OCI-LY1 (cell line): ENCODE measurements around the gene SPA17.
A peak's percentile ranks its signal among the peaks of the same experiment; 100 is the strongest.

Source experiments
- H2AFZ ChIP-seq: fragments of 200-600 bp; sonication (generic), shearing (Covaris generic); 2 replicates; pipeline ENCODE4 v1.6.0; 2014; ENCODE audit warnings: antibody characterized with exemption, mild to moderate bottlenecking, low read length
- H3F3A ChIP-seq: fragments of 200-600 bp; sonication (generic), shearing (Covaris generic); 2 replicates; pipeline ENCODE4 v1.6.0; 2014; ENCODE audit warnings: mild to moderate bottlenecking, antibody characterized with exemption, low read length, moderate library complexity; ENCODE audit not compliant: insufficient read depth
- H3K27ac ChIP-seq: fragments of 200-600 bp; sonication (generic); 2 replicates; pipeline ENCODE4 v1.5.1; 2014; ENCODE audit warnings: low read length, mixed run types, mild to moderate bottlenecking, low read depth; ENCODE audit not compliant: poor library complexity, severe bottlenecking
- H3K27me3 ChIP-seq: fragments of 200-600 bp; sonication (generic); 2 replicates; pipeline ENCODE4 v1.6.0; 2014; ENCODE audit warnings: antibody characterized with exemption, mild to moderate bottlenecking, low read length, moderate library complexity; ENCODE audit not compliant: insufficient read depth
- H3K36me3 ChIP-seq: fragments of 200-600 bp; sonication (generic); 2 replicates; pipeline ENCODE4 v1.6.1; 2014; ENCODE audit warnings: mild to moderate bottlenecking, antibody characterized with exemption, low read length, moderate library complexity, mixed read lengths; ENCODE audit not compliant: insufficient read depth
- H3K4me1 ChIP-seq: fragments of 200-600 bp; sonication (generic); 2 replicates; pipeline ENCODE4 v1.5.1; 2014; ENCODE audit warnings: mild to moderate bottlenecking, low read length, moderate library complexity; ENCODE audit not compliant: insufficient read depth, severe bottlenecking
- H3K4me2 ChIP-seq: fragments of 200-600 bp; sonication (generic), shearing (Covaris generic); 2 replicates; pipeline ENCODE4 v1.6.1; 2014; ENCODE audit warnings: low read length
- H3K4me3 ChIP-seq: fragments of 200-600 bp; sonication (generic); 2 replicates; pipeline ENCODE4 v1.5.1; 2014; ENCODE audit warnings: low read length, low read depth, mild to moderate bottlenecking, mixed read lengths; ENCODE audit not compliant: poor library complexity, severe bottlenecking
- H3K79me2 ChIP-seq: fragments of 200-600 bp; shearing (Covaris generic); 2 replicates; pipeline ENCODE4 v1.6.1; 2016; ENCODE audit warnings: mixed run types, low read length, mixed read lengths; ENCODE audit not compliant: insufficient read depth
- H3K9ac ChIP-seq: fragments of 200-600 bp; sonication (generic), shearing (Covaris generic); 2 replicates; pipeline ENCODE4 v1.6.1; 2014; ENCODE audit warnings: mild to moderate bottlenecking, low read length, mixed read lengths
- H3K9me2 ChIP-seq: fragments of 200-600 bp; sonication (generic), shearing (Covaris generic); 2 replicates; pipeline ENCODE4 v1.6.1; 2014; ENCODE audit warnings: low read depth, mild to moderate bottlenecking, low read length, mixed read lengths
- H3K9me3 ChIP-seq: fragments of 200-600 bp; shearing (Covaris generic); 2 replicates; pipeline ENCODE4 v1.6.1; 2014; ENCODE audit warnings: low read length, mixed read lengths
- H4K20me1 ChIP-seq: fragments of 200-600 bp; sonication (generic), shearing (Covaris generic); 2 replicates; pipeline ENCODE4 v1.6.0; 2016; ENCODE audit warnings: mild to moderate bottlenecking, low read length; ENCODE audit not compliant: insufficient read depth
- EZH2 ChIP-seq: fragments of 200-600 bp; sonication (generic), shearing (Covaris generic); IDR thresholded peaks from 2 replicates; pipeline ENCODE4 v1.8.0; 2017; ENCODE audit warnings: borderline replicate concordance, mixed run types, mild to moderate bottlenecking, antibody characterized with exemption, low read length, moderate library complexity, mixed read lengths
- TF ChIP-seq, protein P1 (sequence below): fragments of 200-600 bp; sonication (generic), shearing (Covaris generic); IDR thresholded peaks from 2 replicates; pipeline ENCODE4 v1.5.1; 2017; ENCODE audit warnings: mild to moderate bottlenecking, antibody characterized with exemption, low read length, moderate library complexity, mixed read lengths

Gene SPA17

DNA sequence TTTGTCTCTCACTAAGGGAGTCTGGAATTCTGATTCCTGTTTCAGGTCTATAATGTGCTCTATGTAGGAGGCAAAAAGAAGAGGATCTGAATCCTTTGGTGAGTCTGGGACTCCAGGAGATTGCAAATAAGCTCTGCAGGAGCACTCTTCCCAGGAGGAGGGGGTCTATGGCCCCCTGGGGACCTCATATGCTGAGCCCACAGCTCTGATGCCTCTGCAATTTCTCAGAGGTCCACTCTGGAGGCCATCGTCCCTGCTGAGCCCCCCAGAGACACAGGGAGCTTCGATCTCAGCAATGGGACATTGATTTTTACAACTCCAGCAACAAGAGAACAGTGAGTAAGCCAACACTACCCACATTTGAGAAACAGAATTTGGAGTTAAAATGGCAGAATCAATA is 45.8 kb downstream of the SPA17 start:
- Histone ChIP-seq H3K27ac (no peak overlapping the region), H3K4me2 (no peak overlapping the region), H3K27me3 (no peaks in the 10 kb centered on the region)

DNA sequence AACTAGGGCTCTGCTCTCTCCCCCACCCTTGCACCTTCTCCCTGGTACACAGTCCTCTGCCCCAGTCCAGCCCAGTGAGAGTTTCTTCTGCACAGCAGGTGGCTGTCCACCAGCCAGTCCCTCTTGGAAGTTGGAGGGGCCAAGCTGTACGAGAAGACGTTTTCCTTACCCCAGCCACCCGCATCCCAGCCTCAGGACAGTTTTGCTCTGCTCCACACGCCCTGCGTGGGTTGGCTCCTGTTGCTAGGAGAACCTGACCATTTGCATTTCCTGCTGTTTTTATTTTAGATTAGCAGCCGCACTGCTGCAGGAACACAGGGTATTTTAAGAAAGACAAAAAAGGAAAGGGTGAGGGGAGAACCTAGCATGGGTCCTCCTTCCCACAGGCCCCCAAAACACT is 48.5 kb downstream of the SPA17 start:
- Histone ChIP-seq H3K27me3 (no peaks in the 10 kb centered on the region), H3K79me2 (no peaks in the 10 kb centered on the region), H4K20me1 (no peaks in the 10 kb centered on the region), H3K4me2 (no peak overlapping the region), H3K9me3 (no peaks in the 10 kb centered on the region), H3F3A (no peaks in the 10 kb centered on the region), H3K36me3 (no peaks in the 10 kb centered on the region), H3K4me1 (peaks cover 7% of the 10 kb centered on the region), H3K4me3 (no peak overlapping the region), H2AFZ (no peak overlapping the region), H3K9me2 (no peaks in the 10 kb centered on the region), H3K27ac (no peak overlapping the region), H3K9ac (no peak overlapping the region)
- TF ChIP-seq, protein P1, sequence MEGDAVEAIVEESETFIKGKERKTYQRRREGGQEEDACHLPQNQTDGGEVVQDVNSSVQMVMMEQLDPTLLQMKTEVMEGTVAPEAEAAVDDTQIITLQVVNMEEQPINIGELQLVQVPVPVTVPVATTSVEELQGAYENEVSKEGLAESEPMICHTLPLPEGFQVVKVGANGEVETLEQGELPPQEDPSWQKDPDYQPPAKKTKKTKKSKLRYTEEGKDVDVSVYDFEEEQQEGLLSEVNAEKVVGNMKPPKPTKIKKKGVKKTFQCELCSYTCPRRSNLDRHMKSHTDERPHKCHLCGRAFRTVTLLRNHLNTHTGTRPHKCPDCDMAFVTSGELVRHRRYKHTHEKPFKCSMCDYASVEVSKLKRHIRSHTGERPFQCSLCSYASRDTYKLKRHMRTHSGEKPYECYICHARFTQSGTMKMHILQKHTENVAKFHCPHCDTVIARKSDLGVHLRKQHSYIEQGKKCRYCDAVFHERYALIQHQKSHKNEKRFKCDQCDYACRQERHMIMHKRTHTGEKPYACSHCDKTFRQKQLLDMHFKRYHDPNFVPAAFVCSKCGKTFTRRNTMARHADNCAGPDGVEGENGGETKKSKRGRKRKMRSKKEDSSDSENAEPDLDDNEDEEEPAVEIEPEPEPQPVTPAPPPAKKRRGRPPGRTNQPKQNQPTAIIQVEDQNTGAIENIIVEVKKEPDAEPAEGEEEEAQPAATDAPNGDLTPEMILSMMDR, result no peak
- TF ChIP-seq EZH2, result no peak

More for the DNA sequence above, 45.8 kb downstream of the SPA17 start:
- Histone ChIP-seq H3K9ac (no peak overlapping the region), H3K9me2 (no peaks in the 10 kb centered on the region), H3K9me3 (no peaks in the 10 kb centered on the region), H3K79me2 (no peaks in the 10 kb centered on the region), H3K4me1 (no peaks in the 10 kb centered on the region), H4K20me1 (no peaks in the 10 kb centered on the region), H3F3A (no peaks in the 10 kb centered on the region), H3K4me3 (no peak overlapping the region), H2AFZ (no peak overlapping the region), H3K36me3 (no peaks in the 10 kb centered on the region)
- TF ChIP-seq EZH2, result no peak
- TF ChIP-seq, protein P1, result no peak

DNA sequence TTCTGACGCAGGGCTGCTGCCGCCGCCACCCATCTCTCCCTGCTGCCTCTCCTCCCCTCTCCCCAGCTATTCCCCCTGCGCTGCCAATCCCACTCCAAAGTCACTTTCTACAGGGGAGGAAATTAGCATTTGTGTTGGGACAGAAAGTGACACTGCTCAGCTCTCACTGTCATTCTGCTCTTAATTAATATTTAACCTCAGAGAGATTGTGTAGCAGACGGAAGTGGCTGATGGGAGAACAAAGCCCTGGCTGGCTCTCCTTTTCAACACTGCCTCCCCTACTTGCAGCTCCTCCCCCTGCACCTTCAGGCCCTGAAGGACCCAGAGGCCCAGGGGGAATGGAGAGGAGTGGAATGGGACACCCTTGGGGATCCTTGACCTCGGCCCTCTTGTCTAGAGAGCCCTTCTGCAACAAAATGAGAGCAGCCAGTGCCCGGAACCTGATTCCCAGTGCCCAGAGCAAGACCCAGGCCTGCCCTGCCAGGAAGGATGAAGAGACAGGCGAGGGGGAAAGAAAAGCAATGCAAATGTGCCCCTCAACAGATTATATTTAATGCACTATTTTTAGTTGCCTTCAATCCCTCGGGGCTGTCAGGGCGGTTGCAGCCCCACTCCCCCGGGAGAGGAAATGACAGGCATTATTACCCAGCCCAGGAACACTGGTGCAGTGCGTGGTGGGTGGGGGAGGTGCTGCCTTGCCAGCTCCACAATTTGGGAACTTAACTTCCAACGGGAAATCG is 51.4 kb downstream of the SPA17 start:
- H3K79me2 ChIP-seq, result no peaks in the 10 kb centered on the region
- TF ChIP-seq EZH2, result no peak
- TF ChIP-seq, protein P1, result no peak
- H3K4me2 ChIP-seq, result 0 out of 2 replicates have a peak overlapping the region, but pooled peaks have one; percentile 23
- H3K27ac ChIP-seq, result no peak overlapping the region
- no peak overlapping the region for H3K9ac ChIP-seq
- no peak overlapping the region for H3K4me3 ChIP-seq
- H3F3A ChIP-seq, result no peaks in the 10 kb centered on the region
- no peaks in the 10 kb centered on the region for H3K27me3 ChIP-seq
- no peak overlapping the region for H2AFZ ChIP-seq
- H4K20me1 ChIP-seq, result no peaks in the 10 kb centered on the region
- H3K36me3 ChIP-seq, result no peaks in the 10 kb centered on the region
- peaks cover 7% of the 10 kb centered on the region for H3K4me1 ChIP-seq
- no peaks in the 10 kb centered on the region for H3K9me3 ChIP-seq
- no peaks in the 10 kb centered on the region for H3K9me2 ChIP-seq
